Measurements from ENCODE around the gene TNFRSF8. TPM values are rescaled to one million over a fixed set of nuclear protein-coding genes. Genes with fewer than 3 reads are reported as not detected.
A peak's percentile ranks its signal among the peaks of the same experiment; 100 is the strongest.

TNFRSF8 gene
- polyA plus RNA-seq, 4 donors: 0.43 to 0.80 (median 0.60) TPM

- DNase-seq (ENCODE audit: low read depth in 4 of 4, low spot score in 3 of 4): no peak
These were observed 88.4 kb downstream of the TNFRSF8 start for GRCh38 chr1:12151465-12151864.

DNA sequence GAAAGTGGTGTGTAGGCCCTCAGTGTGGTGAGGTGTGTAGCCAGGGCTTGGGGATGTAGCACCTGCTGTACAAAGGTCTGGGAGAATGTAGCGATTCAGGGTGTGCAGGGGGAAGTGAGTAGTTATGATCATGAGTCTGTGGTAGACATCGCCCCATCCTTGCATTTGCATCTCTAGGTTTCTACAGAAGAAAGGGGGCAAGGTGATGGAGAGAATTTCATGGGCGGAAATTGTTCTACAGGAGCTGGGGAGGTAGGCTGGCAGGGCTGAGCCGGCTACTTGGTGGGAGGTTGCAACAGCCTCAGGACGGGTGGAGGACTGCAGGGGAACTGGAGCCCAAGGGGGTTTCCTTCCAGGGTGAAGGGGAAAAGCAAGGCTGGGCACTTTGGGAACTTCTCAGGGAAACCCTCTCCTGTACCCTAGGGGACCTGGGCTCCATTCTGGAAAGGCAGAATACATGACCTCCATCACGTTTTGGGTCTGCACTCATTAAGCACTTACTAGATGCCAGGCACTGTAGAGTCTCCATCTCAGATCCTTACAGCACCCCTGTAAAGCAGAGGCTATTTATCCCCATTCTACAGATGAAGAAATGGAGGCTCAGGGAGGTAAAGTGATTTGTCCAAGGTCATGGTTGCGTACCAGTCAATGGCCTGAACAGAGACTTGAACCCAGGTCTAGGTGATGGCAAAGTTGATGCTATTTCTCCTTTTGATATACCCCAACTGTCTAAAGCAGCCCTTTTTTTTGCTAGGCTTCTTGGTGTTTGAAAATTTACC, 89.2 kb downstream of the TNFRSF8 start:
- DNase-seq (ENCODE audit: low read depth in 4 of 4, low spot score in 3 of 4): no peak

DNA sequence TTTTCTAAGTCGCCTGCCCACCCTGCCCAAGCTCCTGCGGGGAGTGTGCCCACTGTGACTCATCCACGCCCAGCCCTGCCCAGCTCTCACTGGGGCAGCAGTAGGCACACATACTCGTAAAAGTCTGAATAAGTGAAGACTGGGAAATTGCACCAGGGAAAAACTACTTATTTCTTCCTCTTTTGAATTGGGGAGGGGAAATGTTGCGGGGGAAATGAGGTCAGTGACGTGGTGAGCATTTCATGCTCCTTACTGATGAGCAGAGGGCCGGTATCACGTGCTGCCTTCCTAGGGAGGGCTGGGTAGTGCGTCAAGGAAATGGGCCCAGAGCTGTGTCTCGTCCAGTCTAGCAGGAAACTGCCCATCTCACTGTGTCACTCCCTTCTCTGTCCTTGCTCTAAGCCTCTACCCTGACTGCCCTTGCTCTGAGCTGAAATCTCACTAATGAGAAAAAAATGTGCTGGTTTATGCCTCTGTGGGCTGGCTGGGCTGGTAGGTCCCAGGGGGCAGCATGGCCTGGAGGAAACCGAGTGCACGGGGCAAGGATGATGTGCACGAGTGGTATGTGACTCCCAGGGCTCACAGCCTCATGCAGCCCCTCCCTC, 90.2 kb downstream of the TNFRSF8 start:
- no peak for DNase-seq (ENCODE audit: low read depth in 4 of 4, low spot score in 3 of 4)

DNA sequence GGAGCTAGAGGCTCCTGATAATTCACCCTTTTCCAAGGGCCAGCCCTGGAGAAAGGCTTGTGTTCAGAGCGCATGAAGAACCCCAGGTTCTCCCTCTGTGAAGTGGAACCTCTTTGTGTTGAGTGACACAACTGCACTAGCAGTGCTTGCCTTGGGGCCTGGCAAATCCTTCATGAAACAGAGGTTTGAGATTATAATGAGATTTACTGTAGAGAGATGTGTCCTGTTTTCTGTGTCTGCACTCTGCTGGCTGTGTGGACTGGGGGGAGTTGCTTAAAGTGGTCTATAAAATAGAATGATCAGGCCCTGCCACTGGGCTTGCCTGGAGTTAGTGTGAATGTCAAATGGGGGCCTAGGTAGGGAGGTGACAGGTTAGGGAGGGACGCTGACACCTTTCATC, 92.2 kb downstream of the TNFRSF8 start:
- no peak for DNase-seq (ENCODE audit: low read depth in 4 of 4, low spot score in 3 of 4)

DNA sequence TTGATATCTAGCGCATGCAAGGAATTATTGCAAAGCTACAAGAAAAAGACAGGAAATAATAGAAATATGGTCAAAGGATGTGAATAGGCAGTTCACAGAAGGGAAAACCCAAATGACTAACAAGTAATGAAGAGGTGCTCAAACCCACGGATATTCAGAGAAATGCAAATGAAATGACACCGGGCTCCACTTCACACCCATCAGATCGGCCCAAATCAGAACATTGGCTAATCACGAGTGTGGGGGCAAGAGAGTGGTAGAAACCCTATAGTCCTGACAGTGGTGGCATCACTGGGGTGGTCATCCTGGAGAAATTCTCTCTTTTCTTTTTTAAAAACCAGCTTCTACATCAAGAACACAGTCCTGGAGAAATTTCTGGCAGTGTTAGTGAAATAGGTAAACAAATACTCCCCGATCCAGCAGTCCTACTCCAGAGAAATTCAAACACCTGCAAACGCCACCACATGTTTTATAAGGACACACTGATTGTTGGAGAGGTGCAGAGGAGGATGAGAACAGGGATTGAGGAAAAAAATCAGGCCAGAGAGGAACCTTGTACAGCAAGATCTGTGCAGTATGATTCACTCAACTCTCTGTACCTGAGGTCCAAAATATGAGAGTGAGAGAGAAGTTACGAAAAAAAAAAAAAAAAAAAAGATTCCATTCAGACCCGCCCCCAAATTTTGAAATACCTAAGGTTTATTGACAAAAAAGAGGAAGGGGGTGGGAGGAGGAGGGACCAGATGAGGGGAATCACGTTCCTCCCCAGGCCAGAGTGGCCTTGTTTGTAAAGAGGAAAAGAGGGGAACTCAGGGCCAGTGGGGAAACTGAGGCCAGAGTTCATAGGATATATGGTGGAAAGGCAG, 94.5 kb downstream of the TNFRSF8 start:
- no peak for DNase-seq (ENCODE audit: low read depth in 4 of 4, low spot score in 3 of 4)

DNA sequence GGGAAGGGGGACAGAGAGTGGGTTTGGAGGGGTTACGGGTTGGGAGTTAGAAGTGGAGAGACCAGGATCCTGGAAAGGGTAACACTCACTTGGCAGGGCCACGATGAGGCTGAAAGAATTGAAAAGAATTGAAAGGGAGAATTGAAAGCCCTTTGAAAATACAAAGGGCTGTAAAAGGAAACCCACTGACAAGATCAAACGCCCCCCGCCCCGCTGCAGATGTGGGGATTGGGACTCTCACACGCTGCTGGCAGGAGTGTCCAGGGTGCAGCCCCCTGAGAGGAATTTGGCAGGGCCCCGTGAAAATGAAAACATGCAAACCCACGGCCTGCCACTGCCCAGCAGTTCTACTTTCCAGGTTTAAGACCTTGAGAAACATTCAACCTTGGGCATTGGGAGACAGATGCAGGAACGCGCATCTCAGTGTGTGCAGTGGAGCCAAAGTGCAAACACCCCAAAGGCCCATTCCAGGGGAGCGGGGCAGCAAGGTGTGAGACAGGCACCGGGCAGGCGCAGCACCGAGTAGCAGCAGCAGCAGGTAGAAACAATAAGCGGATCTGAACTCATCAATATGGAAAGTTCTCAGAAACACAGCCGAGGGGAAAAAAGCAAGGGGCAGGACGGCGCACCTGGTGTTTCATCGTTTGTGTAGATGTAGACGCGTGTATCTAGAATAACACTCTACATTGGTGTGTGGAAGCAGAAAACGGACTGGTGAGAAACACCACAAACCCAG, 95.4 kb downstream of the TNFRSF8 start:
- DNase-seq (ENCODE audit: low read depth in 4 of 4, low spot score in 3 of 4): no peak

DNA sequence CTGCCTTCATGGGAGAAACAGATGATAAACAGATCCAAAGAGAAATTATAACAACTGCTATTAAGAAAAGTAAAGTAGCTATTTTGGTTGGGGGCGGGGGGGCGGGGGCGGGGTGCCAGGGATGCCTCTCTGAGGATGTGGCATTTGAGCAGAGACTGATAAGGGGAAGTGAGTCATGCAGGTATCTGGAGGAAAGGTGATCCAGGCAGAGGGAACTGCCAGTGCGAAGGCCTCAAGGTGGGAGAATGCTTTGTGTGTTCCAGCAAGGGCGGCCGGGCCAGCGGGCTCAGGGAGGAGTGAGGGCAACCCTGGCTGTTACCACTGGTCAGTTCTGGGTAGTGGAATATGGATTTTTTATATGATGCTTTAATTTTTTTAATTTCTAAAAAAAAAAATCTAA, 96.7 kb downstream of the TNFRSF8 start:
- no peak for DNase-seq (ENCODE audit: low read depth in 4 of 4, low spot score in 3 of 4)

DNA sequence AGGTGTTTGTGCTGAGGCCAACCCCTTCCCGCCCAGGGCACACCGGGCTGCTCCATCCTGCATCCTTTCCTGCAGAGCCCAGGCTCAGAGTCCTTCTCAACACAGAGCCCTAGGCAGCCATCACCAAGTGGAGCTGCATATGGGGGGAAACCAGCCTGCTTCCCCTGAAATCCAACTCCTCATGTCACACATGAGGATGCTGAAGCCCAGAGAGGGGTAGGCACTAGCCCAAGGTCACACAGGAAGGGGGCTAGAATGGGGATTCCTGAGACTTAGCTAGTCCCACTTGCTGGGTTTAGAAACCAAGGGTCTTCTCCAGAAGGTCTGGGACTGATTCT, 98.2 kb downstream of the TNFRSF8 start:
- DNase-seq (ENCODE audit: low read depth in 4 of 4, low spot score in 3 of 4): no peak

GRCh38 chr1:12161662-12162458, 98.8 kb downstream of the TNFRSF8 start:
- DNase-seq (ENCODE audit: low read depth in 4 of 4, low spot score in 3 of 4): peak in 1 of 4 donors; percentile 31

GRCh38 chr1:12162459-12163137, 99.5 kb downstream of the TNFRSF8 start:
- no peak for DNase-seq (ENCODE audit: low read depth in 4 of 4, low spot score in 3 of 4)

DNA sequence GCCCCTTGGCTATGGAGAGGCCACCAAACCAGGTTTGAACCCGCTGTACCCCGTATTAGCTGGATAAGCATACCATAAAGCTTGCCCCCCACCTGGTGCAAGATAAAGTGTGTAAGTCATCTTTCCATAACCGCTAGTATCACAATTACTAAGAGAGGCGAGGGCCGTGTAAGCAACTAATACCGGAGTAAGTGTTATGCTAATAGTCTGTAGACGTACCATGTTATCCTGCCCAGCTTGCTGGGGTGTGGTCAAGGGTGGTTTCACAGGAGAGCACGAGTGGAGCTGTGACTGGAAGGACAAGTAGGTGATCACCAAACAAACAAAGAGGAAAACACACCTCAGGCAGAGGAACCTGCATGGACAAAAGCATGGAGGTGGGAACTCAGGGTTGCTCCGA, 100.1 kb downstream of the TNFRSF8 start:
- no peak for DNase-seq (ENCODE audit: low read depth in 4 of 4, low spot score in 3 of 4)

GRCh38 chr1:12164210-12164609, 101.1 kb downstream of the TNFRSF8 start:
- no peak for DNase-seq (ENCODE audit: low read depth in 4 of 4, low spot score in 3 of 4)

DNA sequence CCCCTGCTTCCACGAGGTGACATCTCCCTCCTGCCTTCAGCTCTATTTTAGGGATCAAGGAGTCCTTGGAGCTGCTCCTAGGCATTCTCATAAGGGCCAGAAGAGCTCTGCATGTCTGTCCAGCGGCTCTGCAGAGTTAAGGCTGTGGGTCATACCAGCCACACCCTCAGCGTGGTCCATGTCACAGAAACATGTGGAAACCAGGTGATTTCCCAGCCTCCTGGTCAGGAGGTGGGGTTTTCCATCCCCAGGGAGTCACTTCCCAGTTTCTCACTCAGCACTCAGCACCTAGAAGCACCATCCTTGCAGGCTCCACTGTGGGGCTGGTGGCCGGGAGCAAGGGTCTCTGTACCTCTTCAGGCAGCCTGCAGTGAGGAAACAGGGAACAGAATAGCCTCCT, 102.2 kb downstream of the TNFRSF8 start:
- no peak for DNase-seq (ENCODE audit: low read depth in 4 of 4, low spot score in 3 of 4)

DNA sequence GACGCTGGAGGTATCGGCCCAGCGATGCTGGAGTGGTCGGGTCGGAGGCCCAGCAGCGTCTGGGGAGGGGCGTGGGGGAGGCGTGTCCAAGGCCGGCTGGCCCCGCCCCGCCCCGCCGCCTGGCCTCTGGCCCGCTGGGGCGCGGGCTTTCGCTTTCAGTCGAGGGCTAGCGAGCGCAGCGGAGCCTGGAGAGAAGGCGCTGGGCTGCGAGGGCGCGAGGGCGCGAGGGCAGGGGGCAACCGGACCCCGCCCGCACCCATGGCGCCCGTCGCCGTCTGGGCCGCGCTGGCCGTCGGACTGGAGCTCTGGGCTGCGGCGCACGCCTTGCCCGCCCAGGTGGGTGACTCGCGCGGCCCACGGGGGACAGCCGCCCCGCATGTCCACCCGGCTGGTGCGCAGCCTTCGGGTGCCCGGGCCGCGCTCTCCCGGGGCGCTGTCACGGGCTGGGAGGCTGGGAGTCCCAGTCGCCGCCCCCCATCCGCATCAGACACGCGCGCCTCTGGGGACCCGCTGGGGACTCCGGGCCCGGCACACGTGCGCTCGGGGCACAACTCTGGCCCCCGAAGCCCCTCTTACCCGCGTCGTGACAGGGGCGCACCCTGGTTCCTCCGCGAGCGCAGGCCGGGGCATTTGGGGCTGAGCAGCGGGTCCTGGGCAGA, 103.9 kb downstream of the TNFRSF8 start, which contains the start of gene TNFRSF1B:
Gene TNFRSF1B (plus strand): TSS at position 158 of the 659 bp plus-strand sequence. CDS start 101 bp downstream, at position 259.
- DNase-seq (ENCODE audit: low read depth in 4 of 4, low spot score in 3 of 4): no peak

- DNase-seq (ENCODE audit: low read depth in 4 of 4, low spot score in 3 of 4): no peak
These were observed 104.7 kb downstream of the TNFRSF8 start for GRCh38 chr1:12167493-12168429.

GRCh38 chr1:12168451-12169160, 105.5 kb downstream of the TNFRSF8 start:
- DNase-seq (ENCODE audit: low read depth in 4 of 4, low spot score in 3 of 4): no peak
